PFSK-1 (cell line): Measurements from ENCODE around the gene CBY1.

Experiments used
- REST ChIP-seq, 2 experiments: IDR thresholded peaks; 2 replicates each; pipeline versions ENCODE4 v1.6.1 to v1.8.0; 2011 to 2012; ENCODE audit warnings: low read depth in 2 of 2, low read length in 2 of 2, control low read depth in 1 of 2, inconsistent platforms in 1 of 2, mild to moderate bottlenecking in 1 of 2, moderate library complexity in 1 of 2; ENCODE audit not compliant: insufficient read depth in 1 of 2
- TAF1 ChIP-seq: IDR thresholded peaks from 2 replicates; pipeline ENCODE4 v1.6.1; 2012; ENCODE audit warnings: low read length, control low read depth, borderline replicate concordance; ENCODE audit not compliant: insufficient read depth

- no peak for TF ChIP-seq TAF1
- no peak for TF ChIP-seq REST (IDR thresholded peaks at IDR 0.05; ENCODE audit: insufficient read depth in 1 of 2, low read depth in 2 of 2, low read length in 2 of 2)
Measured at GRCh38 chr22:38685761-38686160, 29.3 kb downstream of the CBY1 start.
